DMS114 treated with DMSO at 0.1 percent for 48 hours (cell line): ENCODE results near the gene CALHM3.
"Not testable (repeated sequence)": the region's sequence is repeated elsewhere in the genome, so short reads cannot be mapped to it uniquely, and the experiment has no call there.

Experiments used
- DNase-seq: peaks from one replicate; lab custom pipeline; 2025; ENCODE audit not compliant: unreplicated experiment; lab: John Stamatoyannopoulos, UW

Gene CALHM3

GRCh38 chr10:103502849-103503660, 24.0 kb upstream of the CALHM3 start:
- no peak for DNase-seq

GRCh38 chr10:103501186-103501585, 22.1 kb upstream of the CALHM3 start:
- no peak for DNase-seq

- DNase-seq: no peak
These were observed 21.4 kb upstream of the CALHM3 start for GRCh38 chr10:103500481-103500880.

- no peak for DNase-seq
These were observed 20.8 kb upstream of the CALHM3 start for GRCh38 chr10:103499881-103500280.

GRCh38 chr10:103498936-103499638, 20.0 kb upstream of the CALHM3 start:
- no peak for DNase-seq

GRCh38 chr10:103497161-103497915, 18.3 kb upstream of the CALHM3 start:
- no peak for DNase-seq

- no peak for DNase-seq
These were observed 16.3 kb upstream of the CALHM3 start for GRCh38 chr10:103495321-103495720.

GRCh38 chr10:103493916-103494877, 15.2 kb upstream of the CALHM3 start:
- no peak for DNase-seq

- DNase-seq: no peak
These were observed 14.4 kb upstream of the CALHM3 start, which contains the start of gene NEURL1 for GRCh38 chr10:103493362-103493915. Gene NEURL1 (plus strand): TSS chr10:103493705. CDS start chr10:103494388, 683 bp downstream.

- DNase-seq: no peak
These were observed 13.7 kb upstream of the CALHM3 start for GRCh38 chr10:103492655-103493261.

GRCh38 chr10:103491729-103492364, 12.8 kb upstream of the CALHM3 start:
- peak; percentile 11 for DNase-seq

- no peak for DNase-seq
These were observed 11.9 kb upstream of the CALHM3 start for GRCh38 chr10:103490986-103491314.

- DNase-seq: no peak
These were observed 8.3 kb upstream of the CALHM3 start for GRCh38 chr10:103487410-103487708.

GRCh38 chr10:103486635-103487409, 7.8 kb upstream of the CALHM3 start:
- not testable (repeated sequence) for DNase-seq

GRCh38 chr10:103481974-103482531, 3.0 kb upstream of the CALHM3 start:
- peak; percentile 64 for DNase-seq

- no peak for DNase-seq
These were observed 1.5 kb upstream of the CALHM3 start for GRCh38 chr10:103480521-103480920.

- DNase-seq: no peak
These were observed 369 bp downstream of the CALHM3 start for GRCh38 chr10:103478671-103479070.

GRCh38 chr10:103476046-103476768, 2.8 kb downstream of the CALHM3 start:
- DNase-seq: no peak
